Epithelial cell of proximal tubule (primary cell): Measurements from ENCODE around the gene SLC25A31. TPM values are rescaled to one million over a fixed set of nuclear protein-coding genes. Genes with fewer than 3 reads are reported as not detected.

Source experiments
- DNase-seq: peaks from one replicate; pipeline ENCODE4 v3.0.0-alpha.2; 2011; ENCODE audit warnings: low read depth
- H3K4me3 ChIP-seq: 2 replicates; pipeline ENCODE4 v1.5.1; 2011; ENCODE audit warnings: low read depth, mild to moderate bottlenecking, low read length
- total RNA-seq: library from RNA; depleted of rRNA; stranded (reverse); fragments of >200 nt; gene quantifications from 2 replicates; pipeline ENCODE4 v1.2.3, GENCODE V29; 2015
- TF ChIP-seq, protein P1 (sequence below): conservative IDR thresholded peaks from 2 replicates; pipeline ENCODE4 v1.5.1; 2012; ENCODE audit warnings: low read depth, mild to moderate bottlenecking, low read length

The SLC25A31 gene
- total RNA-seq, 1 donor from 2014 or later = not detected

DNA sequence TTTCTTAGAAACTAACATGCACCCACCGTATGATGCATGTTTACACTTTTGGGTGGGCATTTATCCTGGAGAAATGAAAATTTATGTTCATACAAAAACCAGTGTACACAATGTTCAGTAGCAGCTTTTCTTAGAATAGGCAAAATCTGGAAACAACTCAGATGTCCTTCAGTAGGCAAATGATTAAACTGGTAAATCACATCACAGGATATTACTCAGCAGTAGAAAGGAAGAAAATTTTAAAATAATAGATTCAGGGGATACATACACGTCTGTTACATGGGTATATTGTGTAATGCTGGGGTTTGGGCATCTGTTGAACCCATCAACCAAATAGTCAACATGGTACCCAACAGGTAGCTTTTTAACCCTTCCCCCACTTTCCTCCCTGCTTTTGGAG, 26.7 kb downstream of the SLC25A31 start:
- H3K4me3 ChIP-seq = no peak overlapping the region
- TF ChIP-seq, protein P1, sequence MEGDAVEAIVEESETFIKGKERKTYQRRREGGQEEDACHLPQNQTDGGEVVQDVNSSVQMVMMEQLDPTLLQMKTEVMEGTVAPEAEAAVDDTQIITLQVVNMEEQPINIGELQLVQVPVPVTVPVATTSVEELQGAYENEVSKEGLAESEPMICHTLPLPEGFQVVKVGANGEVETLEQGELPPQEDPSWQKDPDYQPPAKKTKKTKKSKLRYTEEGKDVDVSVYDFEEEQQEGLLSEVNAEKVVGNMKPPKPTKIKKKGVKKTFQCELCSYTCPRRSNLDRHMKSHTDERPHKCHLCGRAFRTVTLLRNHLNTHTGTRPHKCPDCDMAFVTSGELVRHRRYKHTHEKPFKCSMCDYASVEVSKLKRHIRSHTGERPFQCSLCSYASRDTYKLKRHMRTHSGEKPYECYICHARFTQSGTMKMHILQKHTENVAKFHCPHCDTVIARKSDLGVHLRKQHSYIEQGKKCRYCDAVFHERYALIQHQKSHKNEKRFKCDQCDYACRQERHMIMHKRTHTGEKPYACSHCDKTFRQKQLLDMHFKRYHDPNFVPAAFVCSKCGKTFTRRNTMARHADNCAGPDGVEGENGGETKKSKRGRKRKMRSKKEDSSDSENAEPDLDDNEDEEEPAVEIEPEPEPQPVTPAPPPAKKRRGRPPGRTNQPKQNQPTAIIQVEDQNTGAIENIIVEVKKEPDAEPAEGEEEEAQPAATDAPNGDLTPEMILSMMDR = no peak
- DNase-seq = no peak

DNA sequence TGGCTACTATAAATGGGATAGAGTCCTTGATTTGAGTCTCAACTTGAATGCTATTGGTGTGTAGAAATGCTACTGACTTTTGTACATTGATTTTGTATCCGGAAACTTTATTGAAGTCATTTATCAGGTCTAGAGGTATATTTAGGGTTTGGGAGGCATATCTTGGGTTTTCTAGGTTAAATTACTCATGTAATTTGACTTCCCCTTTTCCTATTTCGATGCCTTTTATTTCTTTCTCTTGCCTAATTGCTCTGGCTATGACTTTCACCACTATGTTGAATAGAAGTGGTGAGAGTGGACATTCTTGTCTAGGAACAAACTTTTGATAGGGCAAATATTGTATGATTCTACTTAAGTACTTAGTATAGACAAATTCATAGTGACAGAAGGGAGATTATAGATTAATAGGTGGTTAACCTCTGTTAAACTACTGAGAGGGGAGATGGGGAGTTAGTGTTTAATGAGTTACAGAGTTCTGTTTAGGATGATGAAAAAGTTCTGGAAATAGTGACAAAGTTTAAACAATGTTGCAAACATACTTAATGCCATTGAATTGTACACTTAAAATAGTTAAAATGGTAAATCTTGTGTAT, 29.1 kb downstream of the SLC25A31 start:
- DNase-seq = no peak
- TF ChIP-seq, protein P1 = no peak
- no peak overlapping the region for H3K4me3 ChIP-seq

DNA sequence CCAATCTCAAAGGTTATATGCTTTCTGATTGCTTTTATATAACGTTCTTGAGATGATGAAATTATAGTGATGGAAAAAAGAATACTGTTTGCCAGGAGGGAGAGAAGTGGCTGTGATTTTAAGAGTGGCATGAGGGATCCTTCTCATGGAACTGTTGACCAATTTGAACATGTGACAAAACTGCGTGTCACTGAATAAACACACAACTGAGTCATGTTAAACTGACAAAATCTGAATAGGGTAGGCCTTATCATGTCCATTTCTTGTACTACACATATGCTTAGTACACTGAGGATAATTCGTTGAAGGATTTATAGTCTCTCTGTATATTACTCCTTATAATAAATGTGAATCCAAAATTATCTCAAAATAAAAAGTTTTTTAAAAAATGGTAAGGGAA, 29.7 kb downstream of the SLC25A31 start:
- no peak overlapping the region for H3K4me3 ChIP-seq
- DNase-seq = no peak
- TF ChIP-seq, protein P1 = no peak

DNA sequence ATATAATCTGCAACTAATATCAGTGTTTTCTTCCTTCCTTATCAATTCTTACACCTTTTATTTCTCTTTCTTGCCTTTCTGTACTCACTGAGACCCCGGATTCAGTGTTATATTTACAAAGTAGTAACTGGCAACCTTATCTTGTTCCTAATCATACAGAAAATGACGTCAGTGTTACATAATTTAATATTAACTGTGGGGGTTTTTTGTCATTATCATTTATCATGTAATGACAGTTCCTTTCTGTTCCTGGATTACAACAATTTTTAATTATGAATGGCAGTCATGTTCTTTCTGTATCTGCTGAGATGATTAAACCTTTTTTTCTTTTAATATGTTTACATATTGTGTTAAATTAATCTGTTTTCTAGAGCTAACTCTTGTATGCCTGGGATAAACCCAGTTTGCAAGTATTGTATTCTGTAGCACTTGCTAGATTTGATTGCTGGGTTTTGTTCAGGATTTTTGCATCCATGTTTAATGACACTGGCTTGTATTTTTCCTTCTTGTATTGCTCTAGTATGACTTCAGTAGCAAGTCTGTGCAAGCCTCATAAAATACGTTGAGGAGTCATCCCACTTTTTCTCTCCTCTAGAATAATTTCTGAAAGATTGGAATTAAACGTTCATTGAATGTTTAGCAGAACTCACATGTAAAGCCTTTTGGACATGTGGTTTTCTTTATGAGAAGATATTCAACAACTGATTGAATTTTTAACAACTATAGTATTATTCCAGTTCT, 41.5 kb downstream of the SLC25A31 start:
- DNase-seq = no peak
- H3K4me3 ChIP-seq = no peak overlapping the region
- TF ChIP-seq, protein P1 = no peak

DNA sequence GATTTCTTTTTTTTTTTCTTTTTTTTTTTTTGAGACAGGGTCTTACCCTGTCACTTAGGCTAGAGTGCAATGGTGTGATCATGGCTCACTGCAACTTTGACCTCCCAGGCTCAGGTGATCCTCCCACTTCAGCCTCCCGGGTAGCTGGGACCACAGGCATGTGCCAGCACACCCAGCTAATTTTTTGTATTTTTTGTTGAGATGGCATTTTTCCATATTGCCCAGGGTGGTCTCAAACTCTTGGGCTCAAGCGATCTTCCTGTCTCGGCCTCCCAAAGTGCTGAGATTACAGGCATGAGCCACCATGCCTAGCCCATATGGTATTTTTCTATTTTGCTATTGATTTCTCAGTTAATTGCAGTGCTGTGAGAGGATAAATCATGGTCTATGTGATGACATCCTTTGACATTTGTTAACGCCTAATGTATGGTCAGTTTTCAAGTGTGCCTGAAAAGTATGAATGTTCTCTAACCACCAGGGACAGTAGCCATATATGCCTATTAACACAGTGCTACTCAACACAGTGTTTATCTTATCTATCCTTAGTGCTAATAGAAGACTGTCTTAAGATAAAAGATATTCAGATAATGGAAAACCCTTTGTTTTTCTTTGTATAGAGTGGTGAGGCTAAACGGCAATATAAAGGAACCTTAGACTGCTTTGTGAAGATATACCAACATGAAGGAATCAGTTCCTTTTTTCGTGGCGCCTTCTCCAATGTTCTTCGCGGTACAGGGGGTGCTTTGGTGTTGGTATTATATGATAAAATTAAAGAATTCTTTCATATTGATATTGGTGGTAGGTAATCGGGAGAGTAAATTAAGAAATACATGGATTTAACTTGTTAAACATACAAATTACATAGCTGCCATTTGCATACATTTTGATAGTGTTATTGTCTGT, 42.8 kb downstream of the SLC25A31 start:
- TF ChIP-seq, protein P1 = no peak
- H3K4me3 ChIP-seq = no peak overlapping the region
- no peak for DNase-seq

DNA sequence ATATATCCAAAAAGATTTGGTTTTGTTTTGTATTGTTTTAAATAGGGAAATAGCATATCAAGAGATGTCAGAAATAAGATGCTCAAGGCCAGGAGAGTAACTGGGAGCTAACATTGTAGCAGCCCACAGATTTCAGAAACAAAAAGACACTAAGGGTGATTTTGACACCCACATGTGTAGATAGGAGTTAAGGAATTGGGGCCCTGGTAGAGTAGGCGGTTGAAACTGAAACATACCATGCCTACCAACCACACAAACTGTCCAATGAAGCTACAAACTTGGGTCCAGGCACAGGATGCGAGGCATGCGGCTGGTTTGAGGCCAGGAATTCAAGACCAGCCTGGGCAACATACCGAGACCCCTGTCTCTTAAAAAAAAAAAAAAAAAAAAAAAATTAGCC, 45.6 kb downstream of the SLC25A31 start:
- TF ChIP-seq, protein P1 = no peak
- no peak for DNase-seq
- no peak overlapping the region for H3K4me3 ChIP-seq
